CD14-positive monocyte (primary cell): ENCODE data around the gene FHIT. TPM values are rescaled to one million over a fixed set of nuclear protein-coding genes. Genes with fewer than 3 reads are reported as not detected.

Experiments used
- DNase-seq, 3 donors: peaks; one replicate each; pipeline ENCODE4 v3.0.0-alpha.2; 2011 to 2022
- H2AFZ ChIP-seq: 2 replicates; pipeline ENCODE4 v1.6.0; 2012; ENCODE audit warnings: mild to moderate bottlenecking, low read depth, low read length, inconsistent platforms; ENCODE audit not compliant: insufficient read depth, poor library complexity, severe bottlenecking
- H3K27ac ChIP-seq, 2 donors: 1 replicate in 1 of 2; 2 replicates in 1 of 2; pipeline ENCODE4 v1.5.1; 2012 to 2013; ENCODE audit warnings: low read length in 2 of 2, control low read depth in 1 of 2, inconsistent platforms in 1 of 2, low read depth in 1 of 2, mild to moderate bottlenecking in 1 of 2
- H3K27me3 ChIP-seq, 2 donors: one replicate each; pipeline versions ENCODE4 v1.6.0 to v1.6.1; 2011 to 2013; ENCODE audit warnings: low read length in 2 of 2; ENCODE audit not compliant: control insufficient read depth in 2 of 2, insufficient read depth in 2 of 2
- H3K36me3 ChIP-seq, 2 donors: replicated peaks in 1 of 2; 1 replicate in 1 of 2; 2 replicates in 1 of 2; pipeline versions ENCODE4 v1.5.1 to v1.6.1; 2012 to 2013; ENCODE audit warnings: low read length in 2 of 2, control low read depth in 1 of 2, inconsistent platforms in 1 of 2, mild to moderate bottlenecking in 1 of 2; ENCODE audit not compliant: insufficient read depth in 2 of 2, control insufficient read depth in 1 of 2
- H3K4me1 ChIP-seq, 2 donors: 1 replicate in 1 of 2; 2 replicates in 1 of 2; pipeline versions ENCODE4 v1.5.1 to v1.6.1; 2012 to 2013; ENCODE audit warnings: low read length in 2 of 2, control low read depth in 1 of 2, inconsistent platforms in 1 of 2, mild to moderate bottlenecking in 1 of 2, moderate library complexity in 1 of 2; ENCODE audit not compliant: insufficient read depth in 2 of 2, control insufficient read depth in 1 of 2
- H3K4me2 ChIP-seq: replicated peaks from 2 replicates; pipeline ENCODE3; 2012; ENCODE audit warnings: low read length, moderate library complexity, mild to moderate bottlenecking; ENCODE audit not compliant: poor library complexity, severe bottlenecking; ENCODE audit errors: extremely low read depth
- H3K4me3 ChIP-seq, 3 experiments: fragments of 200-600 bp in 1 of 3; sonication (generic) in 1 of 3; replicated peaks in 1 of 3; 1 replicate in 2 of 3; 2 replicates in 1 of 3; pipeline ENCODE4 v1.5.1; 2011 to 2013; ENCODE audit warnings: low read length in 3 of 3, mild to moderate bottlenecking in 3 of 3, control low read depth in 2 of 3, low read depth in 2 of 3, inconsistent platforms in 1 of 3, moderate library complexity in 1 of 3
- H3K79me2 ChIP-seq: 2 replicates; pipeline ENCODE4 v1.6.0; 2012; ENCODE audit warnings: mild to moderate bottlenecking, control low read depth, inconsistent platforms, low read length, moderate library complexity; ENCODE audit not compliant: insufficient read depth
- H3K9ac ChIP-seq: 2 replicates; pipeline ENCODE4 v1.6.0; 2017; ENCODE audit warnings: low read length, mild to moderate bottlenecking; ENCODE audit not compliant: insufficient read depth, poor library complexity, severe bottlenecking
- H3K9me3 ChIP-seq, 2 donors: replicated peaks in 1 of 2; 1 replicate in 1 of 2; 2 replicates in 1 of 2; pipeline versions ENCODE4 v1.5.1 to v1.6.1; 2012 to 2013; ENCODE audit warnings: low read length in 2 of 2, control low read depth in 1 of 2; ENCODE audit not compliant: control insufficient read depth in 1 of 2, insufficient read depth in 1 of 2
- H4K20me1 ChIP-seq: 2 replicates; pipeline ENCODE4 v1.6.0; 2012; ENCODE audit warnings: mild to moderate bottlenecking, low read length, control low read depth, moderate library complexity; ENCODE audit not compliant: insufficient read depth
- H3K27ac Mint-ChIP-seq, 7 donors: one replicate each; pipeline ENCODE4 v1.8.0; 2020; ENCODE audit warnings: mild to moderate bottlenecking in 7 of 7, mixed read lengths in 7 of 7, moderate library complexity in 6 of 7, inconsistent platforms in 2 of 7
- H3K27me3 Mint-ChIP-seq, 3 donors: one replicate each; pipeline ENCODE4 v1.8.0; 2021 to 2022; ENCODE audit warnings: low read depth in 3 of 3, mild to moderate bottlenecking in 3 of 3, mixed read lengths in 3 of 3, moderate library complexity in 3 of 3, inconsistent platforms in 1 of 3
- H3K36me3 Mint-ChIP-seq, 2 donors: one replicate each; pipeline ENCODE4 v1.8.0; 2020; ENCODE audit warnings: mixed read lengths in 2 of 2, inconsistent platforms in 1 of 2, mild to moderate bottlenecking in 1 of 2
- H3K4me1 Mint-ChIP-seq: one replicate; pipeline ENCODE4 v1.8.0; 2020; ENCODE audit warnings: mild to moderate bottlenecking, mixed read lengths
- H3K4me3 Mint-ChIP-seq, 2 donors: one replicate each; pipeline ENCODE4 v1.8.0; 2020; ENCODE audit warnings: mild to moderate bottlenecking in 2 of 2, mixed read lengths in 2 of 2, moderate library complexity in 1 of 2
- H3K9me3 Mint-ChIP-seq, 7 donors: one replicate each; pipeline ENCODE4 v1.8.0; 2020 to 2022; ENCODE audit warnings: mixed read lengths in 7 of 7, mild to moderate bottlenecking in 6 of 7, moderate library complexity in 6 of 7, inconsistent platforms in 2 of 7
- WGBS: methylation state at CpG from one replicate; pipeline ENCODE4 v1.1.5; 2013; ENCODE audit warnings: missing lambda C conversion rate; ENCODE audit not compliant: insufficient coverage; 5-methylcytosine and 5-hydroxymethylcytosine counted together
- intact Hi-C, 2 donors: fragments of 100-400 bp; cut with micrococcal nuclease; formaldehyde crosslinking; loops; one replicate each; pipeline versions ENCODE4 v1.15.0 to v1.15.1; 2023
- polyA plus RNA-seq, 3 donors: library from polyadenylated mRNA; depleted of rRNA in 1 of 3; unstranded in 2 of 3; stranded (reverse) in 1 of 3; fragments of 300-500 nt in 2 of 3; fragments of >200 nt in 1 of 3; fragmentation: Illumina TruSeq in 2 of 3; gene quantifications; 1 replicate in 2 of 3; 2 replicates in 1 of 3; pipeline ENCODE4 v1.2.3, GENCODE V29; 2012 to 2021
- TF ChIP-seq, protein P1 (sequence below): fragments of 200-600 bp; IDR thresholded peaks from one replicate; pipeline ENCODE4 v1.8.0; 2022; ENCODE audit warnings: antibody characterized with exemption, mild to moderate bottlenecking

The FHIT gene
- polyA plus RNA-seq, 3 donors, result 1.7 to 3.4 (median 3.2) TPM

DNA sequence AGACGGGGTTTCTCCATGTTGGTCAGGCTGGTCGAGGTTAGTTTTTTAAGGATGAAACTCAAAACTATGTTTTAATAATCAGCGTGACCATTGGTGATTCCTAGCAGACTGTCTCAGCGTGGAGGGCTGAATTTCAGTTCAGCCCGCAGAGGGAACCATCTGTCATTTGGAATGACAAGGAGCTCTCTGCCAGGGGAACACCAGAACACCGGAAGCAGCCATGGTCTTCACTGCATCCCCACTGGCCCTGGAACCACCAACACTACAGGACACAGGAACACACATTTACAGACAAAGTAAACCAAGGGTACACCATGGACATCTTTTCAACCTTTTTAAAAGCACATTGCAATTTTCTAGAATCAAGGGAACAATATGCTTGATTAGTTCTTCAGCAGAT is 424.7 kb downstream of the FHIT start:
- Histone ChIP-seq H3K4me1 (no peaks in the 10 kb centered on the region), H3K9ac (no peak overlapping the region), H3K4me3 (no peak overlapping the region), H3K4me2 (no peak overlapping the region), H2AFZ (no peak overlapping the region), H4K20me1 (no peaks in the 10 kb centered on the region), H3K27ac (no peak overlapping the region), H3K36me3 (no peaks in the 10 kb centered on the region), H3K9me3 (peaks cover 0 to 9% of the 10 kb centered on the region in 2 donors), H3K79me2 (no peaks in the 10 kb centered on the region), H3K27me3 (no peaks in the 10 kb centered on the region)
- WGBS, result 98% methylated on average over 6 of the region's 6 CpGs
- Mint-ChIP-seq H3K4me1 (no peaks in the 10 kb centered on the region), H3K36me3 (no peaks in the 10 kb centered on the region), H3K27me3 (no peaks in the 10 kb centered on the region), H3K27ac (no peak overlapping the region), H3K4me3 (no peak overlapping the region), H3K9me3 (peaks cover 7 to 29% (median 15%) of the 10 kb centered on the region in 7 donors)
- intact Hi-C loops, result no loop called here
- DNase-seq, result no peak
- TF ChIP-seq, protein P1, sequence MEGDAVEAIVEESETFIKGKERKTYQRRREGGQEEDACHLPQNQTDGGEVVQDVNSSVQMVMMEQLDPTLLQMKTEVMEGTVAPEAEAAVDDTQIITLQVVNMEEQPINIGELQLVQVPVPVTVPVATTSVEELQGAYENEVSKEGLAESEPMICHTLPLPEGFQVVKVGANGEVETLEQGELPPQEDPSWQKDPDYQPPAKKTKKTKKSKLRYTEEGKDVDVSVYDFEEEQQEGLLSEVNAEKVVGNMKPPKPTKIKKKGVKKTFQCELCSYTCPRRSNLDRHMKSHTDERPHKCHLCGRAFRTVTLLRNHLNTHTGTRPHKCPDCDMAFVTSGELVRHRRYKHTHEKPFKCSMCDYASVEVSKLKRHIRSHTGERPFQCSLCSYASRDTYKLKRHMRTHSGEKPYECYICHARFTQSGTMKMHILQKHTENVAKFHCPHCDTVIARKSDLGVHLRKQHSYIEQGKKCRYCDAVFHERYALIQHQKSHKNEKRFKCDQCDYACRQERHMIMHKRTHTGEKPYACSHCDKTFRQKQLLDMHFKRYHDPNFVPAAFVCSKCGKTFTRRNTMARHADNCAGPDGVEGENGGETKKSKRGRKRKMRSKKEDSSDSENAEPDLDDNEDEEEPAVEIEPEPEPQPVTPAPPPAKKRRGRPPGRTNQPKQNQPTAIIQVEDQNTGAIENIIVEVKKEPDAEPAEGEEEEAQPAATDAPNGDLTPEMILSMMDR, result no peak

DNA sequence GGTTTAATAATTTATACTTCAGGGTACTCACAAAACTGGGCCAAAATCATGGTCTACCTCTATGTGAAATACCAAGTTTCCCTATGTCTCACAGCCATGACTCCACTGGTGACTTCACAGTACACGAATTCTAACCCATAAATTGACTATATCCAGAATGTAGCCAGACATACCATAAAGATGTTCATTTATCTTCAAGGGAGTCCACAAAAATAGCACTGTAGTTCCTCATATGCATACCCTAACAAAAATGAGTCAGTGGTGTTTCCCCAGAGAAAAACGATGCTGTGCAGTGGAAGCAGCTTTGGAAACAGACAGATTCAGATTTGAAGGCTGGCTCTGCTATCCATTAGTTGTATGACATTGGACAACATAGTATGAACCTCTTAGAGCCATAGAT is 438.8 kb downstream of the FHIT start:
- no peaks in the 10 kb centered on the region for H3K27me3 ChIP-seq
- H3K4me3 ChIP-seq, result no peak overlapping the region
- intact Hi-C loops, result no loop called here
- Mint-ChIP-seq H3K27ac (no peak overlapping the region), H3K4me1 (peaks cover 1% of the 10 kb centered on the region), H3K9me3 (peaks cover 0 to 15% (median 10%) of the 10 kb centered on the region in 7 donors), H3K27me3 (no peaks in the 10 kb centered on the region), H3K4me3 (no peak overlapping the region), H3K36me3 (no peaks in the 10 kb centered on the region)
- WGBS, result 100% methylated on average over 1 of the region's 2 CpGs
- no peak overlapping the region for H3K9ac ChIP-seq
- TF ChIP-seq, protein P1, result no peak
- H4K20me1 ChIP-seq, result no peaks in the 10 kb centered on the region
- no peaks in the 10 kb centered on the region for H3K36me3 ChIP-seq
- H3K9me3 ChIP-seq, result no peaks in the 10 kb centered on the region
- H3K79me2 ChIP-seq, result no peaks in the 10 kb centered on the region
- no peak for DNase-seq
- no peaks in the 10 kb centered on the region for H3K4me1 ChIP-seq
- H2AFZ ChIP-seq, result no peak overlapping the region
- H3K4me2 ChIP-seq, result no peak overlapping the region
- no peak overlapping the region for H3K27ac ChIP-seq
